Skeletal muscle satellite cell (primary cell): ENCODE results near the gene APOBEC4.

Experiments
- H3K27me3 ChIP-seq: 2 replicates; pipeline ENCODE4 v1.7.0; 2013; ENCODE audit warnings: low read length; ENCODE audit not compliant: control insufficient read depth, insufficient read depth
- H3K36me3 ChIP-seq: 2 replicates; pipeline ENCODE4 v1.7.0; 2013; ENCODE audit warnings: mild to moderate bottlenecking, control low read depth, low read length; ENCODE audit not compliant: insufficient read depth
- H3K4me1 ChIP-seq: 2 replicates; pipeline ENCODE4 v1.7.0; 2013; ENCODE audit warnings: low read length; ENCODE audit not compliant: control insufficient read depth, insufficient read depth
- H3K4me2 ChIP-seq: 2 replicates; pipeline ENCODE4 v1.7.0; 2013; ENCODE audit warnings: mild to moderate bottlenecking, low read length
- H3K4me3 ChIP-seq: 2 replicates; pipeline ENCODE4 v1.7.0; 2013; ENCODE audit warnings: low read length
- H3K9ac ChIP-seq: 2 replicates; pipeline ENCODE4 v1.7.0; 2013; ENCODE audit warnings: mild to moderate bottlenecking, low read depth, low read length, moderate library complexity
- H3K9me3 ChIP-seq: replicated peaks from 2 replicates; pipeline ENCODE4 v1.7.0; 2013; ENCODE audit warnings: mild to moderate bottlenecking, control low read depth, low read length

APOBEC4 gene

DNA sequence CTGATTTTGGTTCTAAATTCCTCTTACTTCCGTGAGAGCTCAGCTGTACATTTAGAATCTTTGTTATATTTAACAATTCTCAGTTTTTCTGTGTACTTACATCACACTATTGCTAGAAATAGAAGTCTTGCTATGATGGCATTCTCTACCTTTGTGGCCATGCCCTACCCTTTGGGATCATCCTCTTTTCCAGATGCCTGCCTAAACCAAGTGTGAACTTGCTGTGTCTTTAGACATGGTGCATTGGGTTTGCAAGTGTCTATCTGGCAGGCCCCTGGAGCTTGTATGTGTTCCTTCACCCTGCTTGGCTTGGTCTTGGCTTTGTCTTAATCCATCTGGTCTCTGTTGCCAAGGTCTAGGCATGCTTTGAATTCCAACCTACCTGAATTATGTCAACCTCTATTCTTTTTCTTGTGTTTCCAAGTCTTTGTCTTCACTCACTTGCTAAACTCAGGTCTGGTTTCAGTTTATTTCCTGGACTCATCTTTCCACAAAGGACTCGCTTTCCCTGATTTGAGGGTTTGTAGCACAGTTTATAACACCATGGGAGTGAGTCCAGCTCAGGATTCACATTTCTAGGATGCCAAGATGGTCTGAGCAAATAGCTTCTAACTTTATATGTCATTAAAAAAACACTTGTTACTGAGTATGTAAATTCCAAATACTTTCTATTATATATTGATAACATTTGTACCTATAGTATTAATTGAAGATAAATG, 20.6 kb upstream of the APOBEC4 start:
- Histone ChIP-seq H3K4me2 (no peak overlapping the region), H3K9ac (no peak overlapping the region), H3K9me3 (no peaks in the 10 kb centered on the region), H3K36me3 (no peaks in the 10 kb centered on the region), H3K4me3 (no peak overlapping the region), H3K27me3 (no peaks in the 10 kb centered on the region), H3K4me1 (no peaks in the 10 kb centered on the region)

GRCh38 chr1:183670169-183670568, 17.1 kb upstream of the APOBEC4 start:
- H3K9me3 ChIP-seq = no peaks in the 10 kb centered on the region
- no peak overlapping the region for H3K9ac ChIP-seq
- no peaks in the 10 kb centered on the region for H3K36me3 ChIP-seq

GRCh38 chr1:183656355-183656754, 3.2 kb upstream of the APOBEC4 start:
- H3K27me3 ChIP-seq = no peaks in the 10 kb centered on the region
- H3K4me1 ChIP-seq = peaks cover 16% of the 10 kb centered on the region
- H3K9ac ChIP-seq = no peak overlapping the region
- H3K36me3 ChIP-seq = no peaks in the 10 kb centered on the region
- no peak overlapping the region for H3K4me3 ChIP-seq
- H3K4me2 ChIP-seq = no peak overlapping the region
- no peaks in the 10 kb centered on the region for H3K9me3 ChIP-seq

More at GRCh38 chr1:183670169-183670568, 17.1 kb upstream of the APOBEC4 start:
- Histone ChIP-seq H3K27me3 (no peaks in the 10 kb centered on the region), H3K4me3 (no peak overlapping the region), H3K4me1 (no peaks in the 10 kb centered on the region), H3K4me2 (no peak overlapping the region)

DNA sequence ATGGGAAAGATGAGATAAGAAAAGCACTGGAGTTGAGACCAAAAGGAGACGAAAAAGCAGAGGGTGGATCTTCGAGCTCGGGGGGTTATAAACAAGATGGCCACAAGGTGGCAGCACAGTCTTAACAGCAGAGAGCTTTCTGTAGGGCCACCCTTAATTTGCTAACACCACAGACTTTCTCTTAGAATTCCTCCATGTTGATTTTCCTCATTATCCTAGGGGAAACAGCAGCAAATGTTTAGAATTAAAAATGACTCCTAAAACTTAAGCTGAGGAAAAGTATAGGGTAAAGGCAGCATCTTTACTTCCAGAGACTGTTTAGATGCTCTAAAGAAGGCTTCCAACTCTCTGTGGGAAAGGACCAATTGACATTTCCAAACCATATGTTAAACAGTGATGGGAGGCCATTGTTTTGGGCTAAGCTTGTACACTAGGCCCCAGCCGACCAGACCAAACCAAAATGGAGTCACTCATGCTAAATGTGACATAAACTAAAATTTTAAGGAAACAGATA, 2.5 kb upstream of the APOBEC4 start:
- Histone ChIP-seq H3K4me3 (no peak overlapping the region), H3K27me3 (no peaks in the 10 kb centered on the region), H3K4me2 (no peak overlapping the region), H3K4me1 (peaks cover 16% of the 10 kb centered on the region), H3K9ac (no peak overlapping the region), H3K36me3 (no peaks in the 10 kb centered on the region), H3K9me3 (no peaks in the 10 kb centered on the region)

DNA sequence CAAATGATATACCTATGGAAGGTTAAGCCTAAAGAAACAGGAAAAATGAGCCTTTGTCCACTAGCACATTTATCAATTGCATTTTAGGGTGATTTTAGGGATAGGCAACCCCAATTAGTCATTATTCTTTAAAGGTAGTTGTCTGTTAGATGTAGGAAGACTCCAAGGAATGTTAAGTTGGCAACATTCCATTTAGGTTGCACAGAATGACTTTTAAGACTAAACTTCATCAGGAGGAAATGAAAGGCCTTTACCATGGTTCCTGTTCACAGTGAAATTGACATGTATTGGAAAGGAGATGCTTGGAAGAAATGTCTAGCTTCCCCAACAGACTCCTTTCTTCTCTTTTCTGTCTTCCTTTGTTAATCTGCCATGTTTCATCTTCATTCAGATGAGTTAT, 1.6 kb upstream of the APOBEC4 start:
- H3K4me2 ChIP-seq = no peak overlapping the region
- no peaks in the 10 kb centered on the region for H3K36me3 ChIP-seq
- peaks cover 16% of the 10 kb centered on the region for H3K4me1 ChIP-seq
- H3K27me3 ChIP-seq = no peaks in the 10 kb centered on the region
- no peaks in the 10 kb centered on the region for H3K9me3 ChIP-seq
- H3K4me3 ChIP-seq = no peak overlapping the region
- no peak overlapping the region for H3K9ac ChIP-seq

GRCh38 chr1:183653876-183654451, 848 bp upstream of the APOBEC4 start:
- Histone ChIP-seq H3K4me1 (peaks cover 16% of the 10 kb centered on the region), H3K36me3 (no peaks in the 10 kb centered on the region), H3K27me3 (no peaks in the 10 kb centered on the region), H3K9ac (no peak overlapping the region), H3K9me3 (no peaks in the 10 kb centered on the region), H3K4me2 (no peak overlapping the region), H3K4me3 (no peak overlapping the region)

GRCh38 chr1:183653462-183653794, 312 bp upstream of the APOBEC4 start:
- Histone ChIP-seq H3K9ac (no peak overlapping the region), H3K4me3 (no peak overlapping the region), H3K36me3 (no peaks in the 10 kb centered on the region), H3K9me3 (no peaks in the 10 kb centered on the region), H3K4me1 (peaks cover 16% of the 10 kb centered on the region), H3K4me2 (no peak overlapping the region), H3K27me3 (no peaks in the 10 kb centered on the region)

- H3K36me3 ChIP-seq = no peaks in the 10 kb centered on the region
- H3K9ac ChIP-seq = no peak overlapping the region
- H3K4me3 ChIP-seq = no peak overlapping the region
- H3K4me2 ChIP-seq = no peak overlapping the region
- no peaks in the 10 kb centered on the region for H3K9me3 ChIP-seq
- no peaks in the 10 kb centered on the region for H3K27me3 ChIP-seq
- peaks cover 16% of the 10 kb centered on the region for H3K4me1 ChIP-seq
These were observed 1.0 kb downstream of the APOBEC4 start for GRCh38 chr1:183652107-183652506.

DNA sequence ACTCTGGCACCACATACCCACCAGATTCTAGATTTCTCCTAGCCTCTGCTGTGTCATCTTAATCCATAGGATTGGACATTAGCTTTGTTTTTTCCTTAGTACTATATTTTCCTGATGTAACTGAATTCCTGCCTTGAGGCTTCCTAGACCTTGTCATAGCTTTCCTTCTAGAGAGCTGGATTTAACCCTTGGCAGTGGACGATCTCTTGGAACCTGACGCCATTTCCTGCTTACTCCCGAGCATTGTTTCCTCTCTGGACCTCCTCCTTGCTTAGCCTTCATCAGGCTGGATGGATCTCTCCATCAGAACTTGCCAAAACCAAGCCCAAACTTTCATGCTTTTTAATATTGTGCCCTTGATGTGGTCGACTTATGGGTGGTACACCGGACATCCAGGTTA, 1.5 kb downstream of the APOBEC4 start:
- Histone ChIP-seq H3K4me3 (no peak overlapping the region), H3K36me3 (no peaks in the 10 kb centered on the region), H3K9me3 (no peaks in the 10 kb centered on the region), H3K4me1 (peaks cover 16% of the 10 kb centered on the region), H3K9ac (no peak overlapping the region), H3K4me2 (no peak overlapping the region), H3K27me3 (no peaks in the 10 kb centered on the region)

- Histone ChIP-seq H3K4me2 (no peak overlapping the region), H3K4me1 (no peaks in the 10 kb centered on the region), H3K27me3 (no peaks in the 10 kb centered on the region), H3K9me3 (no peaks in the 10 kb centered on the region), H3K36me3 (no peaks in the 10 kb centered on the region), H3K4me3 (no peak overlapping the region), H3K9ac (no peak overlapping the region)
These were observed 5.1 kb downstream of the APOBEC4 start for GRCh38 chr1:183648042-183648441.

- Histone ChIP-seq H3K27me3 (no peaks in the 10 kb centered on the region), H3K4me1 (no peaks in the 10 kb centered on the region), H3K4me3 (no peak overlapping the region), H3K4me2 (no peak overlapping the region), H3K9me3 (no peaks in the 10 kb centered on the region), H3K9ac (no peak overlapping the region), H3K36me3 (no peaks in the 10 kb centered on the region)
These were observed 6.3 kb downstream of the APOBEC4 start for GRCh38 chr1:183646776-183647175.

- H3K36me3 ChIP-seq = no peaks in the 10 kb centered on the region
- H3K4me2 ChIP-seq = no peak overlapping the region
- H3K27me3 ChIP-seq = no peaks in the 10 kb centered on the region
- no peak overlapping the region for H3K4me3 ChIP-seq
- H3K4me1 ChIP-seq = no peaks in the 10 kb centered on the region
- H3K9me3 ChIP-seq = no peaks in the 10 kb centered on the region
- H3K9ac ChIP-seq = no peak overlapping the region
These were observed 7.6 kb downstream of the APOBEC4 start for GRCh38 chr1:183645531-183645930.
